Mesothelial cell of epicardium (in vitro differentiated cells): Measurements from ENCODE around the gene BATF. TPM values are rescaled to one million over a fixed set of nuclear protein-coding genes. Genes with fewer than 3 reads are reported as not detected.
"Not testable (repeated sequence)": the region's sequence is repeated elsewhere in the genome, so short reads cannot be mapped to it uniquely, and the experiment has no call there.

Source experiments
- DNase-seq, 2 experiments: peaks; one replicate each; pipeline ENCODE4 v3.0.0; 2021; ENCODE audit warnings: low spot score in 2 of 2; ENCODE audit not compliant: unreplicated experiment in 2 of 2
- H3K27ac Mint-ChIP-seq: 2 replicates; pipeline ENCODE4 v1.8.0; 2021; ENCODE audit warnings: mixed read lengths
- H3K27me3 Mint-ChIP-seq: 2 replicates; pipeline ENCODE4 v1.8.0; 2021; ENCODE audit warnings: low read depth, mixed read lengths
- H3K36me3 Mint-ChIP-seq: 2 replicates; pipeline ENCODE4 v1.8.0; 2021; ENCODE audit warnings: mixed read lengths
- H3K4me1 Mint-ChIP-seq: 2 replicates; pipeline ENCODE4 v1.8.0; 2021; ENCODE audit warnings: mixed read lengths
- H3K4me3 Mint-ChIP-seq: 2 replicates; pipeline ENCODE4 v1.8.0; 2021; ENCODE audit warnings: mild to moderate bottlenecking, moderate library complexity, mixed read lengths
- H3K9me3 Mint-ChIP-seq: 2 replicates; pipeline ENCODE4 v1.8.0; 2021; ENCODE audit warnings: mixed read lengths
- total RNA-seq: library from RNA; stranded (reverse); gene quantifications from 3 replicates; pipeline ENCODE4 v1.2.1, GENCODE V29; 2021
- TF ChIP-seq, protein P1 (sequence below): fragments of 200-600 bp; sonication (generic); IDR thresholded peaks from one replicate; pipeline ENCODE4 v1.5.0; 2021; ENCODE audit warnings: antibody characterized with exemption; ENCODE audit not compliant: unreplicated experiment

Gene BATF
- 1.4 to 1.8 TPM (median 1.6 TPM) in 3 replicates for total RNA-seq

GRCh38 chr14:75522224-75522982 lies at the start of gene BATF:
TSS of gene BATF (plus strand) at chr14:75522469. CDS start at chr14:75522683, 214 bp downstream.
- H3K27ac Mint-ChIP-seq = peak within 1 kb of the TSS; percentile 89
- peaks cover 22% of the 10 kb centered on the region for H3K4me1 Mint-ChIP-seq
- no peaks in the 10 kb centered on the region for H3K36me3 Mint-ChIP-seq
- H3K27me3 Mint-ChIP-seq = no peaks in the 10 kb centered on the region
- peak within 1 kb of the TSS; percentile 52 for H3K4me3 Mint-ChIP-seq
- TF ChIP-seq, protein P1, sequence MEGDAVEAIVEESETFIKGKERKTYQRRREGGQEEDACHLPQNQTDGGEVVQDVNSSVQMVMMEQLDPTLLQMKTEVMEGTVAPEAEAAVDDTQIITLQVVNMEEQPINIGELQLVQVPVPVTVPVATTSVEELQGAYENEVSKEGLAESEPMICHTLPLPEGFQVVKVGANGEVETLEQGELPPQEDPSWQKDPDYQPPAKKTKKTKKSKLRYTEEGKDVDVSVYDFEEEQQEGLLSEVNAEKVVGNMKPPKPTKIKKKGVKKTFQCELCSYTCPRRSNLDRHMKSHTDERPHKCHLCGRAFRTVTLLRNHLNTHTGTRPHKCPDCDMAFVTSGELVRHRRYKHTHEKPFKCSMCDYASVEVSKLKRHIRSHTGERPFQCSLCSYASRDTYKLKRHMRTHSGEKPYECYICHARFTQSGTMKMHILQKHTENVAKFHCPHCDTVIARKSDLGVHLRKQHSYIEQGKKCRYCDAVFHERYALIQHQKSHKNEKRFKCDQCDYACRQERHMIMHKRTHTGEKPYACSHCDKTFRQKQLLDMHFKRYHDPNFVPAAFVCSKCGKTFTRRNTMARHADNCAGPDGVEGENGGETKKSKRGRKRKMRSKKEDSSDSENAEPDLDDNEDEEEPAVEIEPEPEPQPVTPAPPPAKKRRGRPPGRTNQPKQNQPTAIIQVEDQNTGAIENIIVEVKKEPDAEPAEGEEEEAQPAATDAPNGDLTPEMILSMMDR = no peak
- no peak for DNase-seq
- H3K9me3 Mint-ChIP-seq = no peaks in the 10 kb centered on the region

- H3K27ac Mint-ChIP-seq = peak overlapping the region; percentile 43
- H3K4me3 Mint-ChIP-seq = not testable (repeated sequence)
- H3K4me1 Mint-ChIP-seq = peaks cover 13% of the 10 kb centered on the region
Observed at GRCh38 chr14:75474127-75474526, 48.1 kb upstream of the BATF start.

DNA sequence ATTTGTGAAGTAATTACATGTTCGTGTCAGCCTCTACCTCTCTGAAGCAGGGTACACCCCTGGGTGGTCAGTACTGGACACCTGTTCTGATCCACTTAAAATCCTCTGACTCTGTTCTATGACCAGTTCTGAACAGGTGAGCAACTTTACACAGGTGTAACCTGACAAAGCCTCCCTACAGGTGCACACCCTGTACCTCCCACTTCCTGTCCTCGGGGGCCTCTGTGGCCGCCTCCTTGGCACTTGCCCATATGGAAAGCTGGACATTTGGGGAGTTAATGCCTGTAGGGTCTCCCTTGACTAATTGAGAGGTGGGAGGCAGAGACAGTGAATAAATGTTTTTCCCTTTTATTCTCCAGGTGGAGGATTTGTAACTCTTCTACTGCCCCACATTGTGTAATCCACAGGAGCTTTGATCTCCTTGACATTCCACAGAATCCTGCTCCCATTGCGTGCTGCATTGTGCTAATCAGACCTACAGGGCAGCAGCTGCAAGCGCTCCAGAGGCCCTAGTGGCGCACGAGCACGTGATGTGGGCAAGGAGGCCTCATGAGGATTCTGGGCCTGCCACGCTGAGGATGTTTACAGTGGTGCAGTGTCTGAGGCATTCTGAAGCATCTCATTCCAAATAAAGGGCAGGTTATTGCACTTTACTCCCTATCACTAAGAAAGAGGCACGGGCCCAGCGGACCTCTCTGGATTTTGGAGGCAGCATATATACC lies 45.8 kb upstream of the BATF start:
- TF ChIP-seq, protein P1 = no peak
- no peaks in the 10 kb centered on the region for H3K9me3 Mint-ChIP-seq

More at GRCh38 chr14:75474127-75474526, 48.1 kb upstream of the BATF start:
- H3K9me3 Mint-ChIP-seq, DNase-seq, H3K27me3 Mint-ChIP-seq: not testable (repeated sequence)
- peaks cover 27% of the 10 kb centered on the region for H3K36me3 Mint-ChIP-seq

DNA sequence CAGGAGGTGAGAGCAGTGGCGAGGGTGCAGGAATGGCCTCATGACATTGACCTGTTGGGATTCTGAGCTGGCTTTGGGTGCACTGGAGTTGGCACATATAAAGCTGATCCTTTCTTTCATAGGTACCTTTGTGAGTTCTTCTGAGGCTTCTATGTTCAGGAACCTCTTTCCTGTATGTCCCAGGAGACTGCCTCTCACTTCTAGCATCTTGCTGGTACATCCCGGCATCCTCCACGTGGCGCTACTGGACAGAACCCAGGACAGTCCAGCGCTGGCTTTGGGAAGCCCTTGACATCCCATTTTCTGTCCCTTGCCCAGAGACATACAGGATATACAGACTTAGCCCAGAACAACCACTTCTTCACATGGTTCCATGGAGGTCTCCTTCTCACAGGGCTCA lies 44.4 kb upstream of the BATF start:
- Mint-ChIP-seq H3K4me1 (peaks cover 18% of the 10 kb centered on the region), H3K9me3 (no peaks in the 10 kb centered on the region), H3K4me3 (no peak overlapping the region), H3K27ac (no peak overlapping the region), H3K27me3 (no peaks in the 10 kb centered on the region), H3K36me3 (peaks cover 6% of the 10 kb centered on the region)
- no peak for DNase-seq
- TF ChIP-seq, protein P1 = no peak

More for the DNA sequence above, 45.8 kb upstream of the BATF start:
- Mint-ChIP-seq H3K27ac (peak overlapping the region; percentile 36), H3K4me1 (peaks cover 18% of the 10 kb centered on the region), H3K4me3 (no peak overlapping the region), H3K27me3 (no peaks in the 10 kb centered on the region), H3K36me3 (peaks cover 17% of the 10 kb centered on the region)
- no peak for DNase-seq

- no peak for DNase-seq
- no peaks in the 10 kb centered on the region for H3K9me3 Mint-ChIP-seq
- peaks cover 5% of the 10 kb centered on the region for H3K36me3 Mint-ChIP-seq
- TF ChIP-seq, protein P1 = no peak
- no peak overlapping the region for H3K4me3 Mint-ChIP-seq
- peak overlapping the region; percentile 64 for H3K27ac Mint-ChIP-seq
- H3K4me1 Mint-ChIP-seq = peaks cover 13% of the 10 kb centered on the region
- H3K27me3 Mint-ChIP-seq = no peaks in the 10 kb centered on the region
Observed at GRCh38 chr14:75479770-75480600, 42.3 kb upstream of the BATF start.
